ENCODE measurements around the gene PECR.

- TF ChIP-seq EZH2 (IDR thresholded peaks at IDR 0.05; ENCODE audit: borderline replicate concordance, control insufficient read depth, low read depth, low read length) (no peak), RAD21 (IDR thresholded peaks at IDR 0.05; ENCODE audit: insufficient read depth, low read depth, low read length) (no peak), USF2 (IDR thresholded peaks at IDR 0.05; ENCODE audit: borderline replicate concordance, low read depth, low read length) (no peak), CTCF (IDR thresholded peaks at IDR 0.05 in 2 of 3, conservative IDR thresholded peaks at IDR 0.05 in 1 of 3; ENCODE audit: control insufficient read depth in 2 of 3, extremely low read depth in 1 of 3, insufficient read depth in 1 of 3, low read depth in 3 of 3, low read length in 3 of 3) (no peak), SIN3A (IDR thresholded peaks at IDR 0.05; ENCODE audit: low read depth, low read length) (no peak), CHD2 (IDR thresholded peaks at IDR 0.05; ENCODE audit: borderline replicate concordance, low read depth, low read length) (no peak), JUNB (IDR thresholded peaks at IDR 0.05) (no peak), FOS (IDR thresholded peaks at IDR 0.05; ENCODE audit: borderline replicate concordance, extremely low read depth, insufficient read length) (no peak), SUZ12 (IDR thresholded peaks at IDR 0.05; ENCODE audit: unreplicated experiment) (no peak), EP300 (IDR thresholded peaks at IDR 0.05; ENCODE audit: borderline replicate concordance in 1 of 2, control insufficient read depth in 1 of 2, low read depth in 2 of 2, low read length in 2 of 2) (no peak), DPF2 (IDR thresholded peaks at IDR 0.05) (no peak), ETV6 (conservative IDR thresholded peaks at IDR 0.05 in 1 of 2, IDR thresholded peaks at IDR 0.05 in 1 of 2; ENCODE audit: borderline replicate concordance in 1 of 2, low read depth in 1 of 2) (no peak), REST (IDR thresholded peaks at IDR 0.05; ENCODE audit: low read depth, low read length) (no peak), POLR2A (IDR thresholded peaks at IDR 0.05; ENCODE audit: low read depth, low read length) (no peak)
Observed at GRCh38 chr2:216119986-216120385, 38.4 kb upstream of the PECR start.

Data from GM12878 (cell line).